Stomach (tissue), 9 donors: ENCODE data around the gene KLF16. TPM values are rescaled to one million over a fixed set of nuclear protein-coding genes. Genes with fewer than 3 reads are reported as not detected.

Experiments used
- DNase-seq, 2 donors: peaks; one replicate each; pipeline versions ENCODE4 v3.0.0 to v3.0.0-alpha.2; 2013 to 2019
- H3K27ac ChIP-seq, 5 donors: fragments of 200-600 bp in 4 of 5; sonication (generic) in 4 of 5; one replicate each; pipeline ENCODE4 v1.5.1; 2013 to 2019; ENCODE audit warnings: mild to moderate bottlenecking in 1 of 5, moderate library complexity in 1 of 5
- H3K27me3 ChIP-seq, 3 donors: fragments of 200-600 bp; sonication (generic); one replicate each; pipeline ENCODE4 v1.5.1; 2017 to 2019; ENCODE audit warnings: mixed run types in 1 of 3
- H3K36me3 ChIP-seq, 4 donors: fragments of 200-600 bp; sonication (generic); 1 replicate in 3 of 4; 2 replicates in 1 of 4; pipeline ENCODE4 v1.5.1; 2016 to 2019
- H3K4me1 ChIP-seq, 4 donors: fragments of 200-600 bp; sonication (generic); one replicate each; pipeline ENCODE4 v1.5.1; 2016 to 2019
- H3K4me3 ChIP-seq, 4 donors: fragments of 200-600 bp; sonication (generic) in 3 of 4; one replicate each; pipeline ENCODE4 v1.5.1; 2016 to 2019; ENCODE audit warnings: mild to moderate bottlenecking in 1 of 4
- H3K9me3 ChIP-seq, 4 donors: fragments of 200-600 bp; sonication (generic); one replicate each; pipeline ENCODE4 v1.5.1; 2016 to 2019
- CTCF ChIP-seq, 7 experiments: fragments of 450-650 bp in 4 of 7; fragments of 200-600 bp in 3 of 7; sonication (generic) in 3 of 7; IDR thresholded peaks; one replicate each; pipeline ENCODE4 v1.5.1; 2016 to 2019; ENCODE audit warnings: antibody characterized with exemption in 7 of 7, control low read depth in 2 of 7, mild to moderate bottlenecking in 1 of 7
- EP300 ChIP-seq: sonication (generic); formaldehyde crosslinking; IDR thresholded peaks from one replicate; pipeline ENCODE4 v1.6.1; 2017; ENCODE audit warnings: antibody characterized with exemption
- POLR2A ChIP-seq, 4 donors: fragments of 450-650 bp; IDR thresholded peaks; one replicate each; pipeline ENCODE4 v1.6.1; 2016; ENCODE audit warnings: antibody characterized with exemption in 4 of 4, control low read depth in 2 of 4, mild to moderate bottlenecking in 1 of 4, moderate library complexity in 1 of 4
- POLR2AphosphoS5 ChIP-seq, 3 donors: sonication (generic); formaldehyde crosslinking; IDR thresholded peaks; one replicate each; pipeline ENCODE4 v1.6.1; 2016; ENCODE audit warnings: antibody characterized with exemption in 3 of 3
- WGBS, 5 donors: extraction: QIAGEN DNeasy Blood & Tissue Kit in 3 of 5; methylation state at CpG; one replicate each; pipeline versions ENCODE4 v1.1.5 to v1.1.7; 2013 to 2018; 5-methylcytosine and 5-hydroxymethylcytosine counted together
- intact Hi-C: fragments of 100-400 bp; cut with DNase I; formaldehyde crosslinking; loops from one replicate; pipeline ENCODE4 v1.15.1; 2023; ENCODE audit warnings: low total_unique reads
- polyA plus RNA-seq, 3 donors: library from polyadenylated mRNA; stranded (reverse); fragments of 200-250 nt; gene quantifications; one replicate each; pipeline ENCODE4 v1.2.3, GENCODE V29; 2013
- total RNA-seq, 5 donors: library from RNA; depleted of rRNA; stranded (reverse); fragments of >200 nt; gene quantifications; one replicate each; pipeline versions ENCODE4 v1.1.0 to v1.2.3, GENCODE V29; 2014 to 2016
- donor health status: healthy with polysubstance abuse.
- donor health status: Bipolar disorder and iron deficiency.
- donor health status: healthy.

The KLF16 gene
- total and polyA plus RNA-seq, 8 donors = 3.5 to 31.9 (median 7.6) TPM; not detected in 1

- no peak overlapping the region for H3K27ac ChIP-seq
- DNase-seq = peak; percentile 81 to 92
- peaks cover 45 to 97% (median 86%) of the 10 kb centered on the region in 4 donors for H3K36me3 ChIP-seq
- no peaks in the 10 kb centered on the region for H3K27me3 ChIP-seq
- no peaks in the 10 kb centered on the region for H3K9me3 ChIP-seq
- intact Hi-C loops = loop anchor here (10.0 kb wide), 1 partner anchor 271 kb away; no protein-coding TSS in a partner anchor
- peaks cover 9 to 36% (median 23%) of the 10 kb centered on the region in 4 donors for H3K4me1 ChIP-seq
- 34 to 39% (median 34%) methylated on average over 15 of the region's 15 CpGs for WGBS, 5 donors
- TF ChIP-seq CTCF (IDR thresholded peaks at IDR 0.05) (peak in 5 of 7 experiments; percentile 86 to 96 (median 92)), POLR2A (IDR thresholded peaks at IDR 0.05) (no peak), POLR2AphosphoS5 (IDR thresholded peaks at IDR 0.05) (peak in 1 of 3 donors; percentile 21)
- H3K4me3 ChIP-seq = no peak overlapping the region
Observed at GRCh38 chr19:1825909-1826556, 37.3 kb downstream of the KLF16 start.

GRCh38 chr19:1824252-1824622, 39.1 kb downstream of the KLF16 start:
- Histone ChIP-seq H3K4me3 (no peak overlapping the region), H3K27me3 (no peaks in the 10 kb centered on the region), H3K9me3 (no peaks in the 10 kb centered on the region), H3K36me3 (peaks cover 57 to 98% (median 91%) of the 10 kb centered on the region in 4 donors), H3K4me1 (peaks cover 9 to 24% (median 18%) of the 10 kb centered on the region in 4 donors), H3K27ac (no peak overlapping the region)
- intact Hi-C loops = loop anchor here (10.0 kb wide), 1 partner anchor 269 kb away; no protein-coding TSS in a partner anchor
- no peak for DNase-seq
- TF ChIP-seq CTCF (IDR thresholded peaks at IDR 0.05) = no peak
- no peak for TF ChIP-seq EP300
- no peak for TF ChIP-seq POLR2AphosphoS5 (IDR thresholded peaks at IDR 0.05)
- TF ChIP-seq POLR2A (IDR thresholded peaks at IDR 0.05) = no peak
- WGBS, 5 donors = 61 to 71% (median 68%) methylated on average over 7 to 14 of the region's 14 CpGs

- WGBS, 5 donors = 85 to 92% (median 87%) methylated on average over 22 to 36 of the region's 36 CpGs
- peaks cover 9 to 19% (median 16%) of the 10 kb centered on the region in 4 donors for H3K4me1 ChIP-seq
- no peak overlapping the region for H3K27ac ChIP-seq
- H3K36me3 ChIP-seq = peaks cover 61 to 100% (median 94%) of the 10 kb centered on the region in 4 donors
- H3K4me3 ChIP-seq = no peak overlapping the region
- TF ChIP-seq POLR2A (IDR thresholded peaks at IDR 0.05) (no peak), POLR2AphosphoS5 (IDR thresholded peaks at IDR 0.05) (no peak), EP300 (no peak), CTCF (IDR thresholded peaks at IDR 0.05) (no peak)
- no peaks in the 10 kb centered on the region for H3K9me3 ChIP-seq
- intact Hi-C loops = loop anchor here (10.0 kb wide), 1 partner anchor 269 kb away; no protein-coding TSS in a partner anchor
- H3K27me3 ChIP-seq = no peaks in the 10 kb centered on the region
- no peak for DNase-seq
Observed at GRCh38 chr19:1823539-1824251, 39.7 kb downstream of the KLF16 start.

DNA sequence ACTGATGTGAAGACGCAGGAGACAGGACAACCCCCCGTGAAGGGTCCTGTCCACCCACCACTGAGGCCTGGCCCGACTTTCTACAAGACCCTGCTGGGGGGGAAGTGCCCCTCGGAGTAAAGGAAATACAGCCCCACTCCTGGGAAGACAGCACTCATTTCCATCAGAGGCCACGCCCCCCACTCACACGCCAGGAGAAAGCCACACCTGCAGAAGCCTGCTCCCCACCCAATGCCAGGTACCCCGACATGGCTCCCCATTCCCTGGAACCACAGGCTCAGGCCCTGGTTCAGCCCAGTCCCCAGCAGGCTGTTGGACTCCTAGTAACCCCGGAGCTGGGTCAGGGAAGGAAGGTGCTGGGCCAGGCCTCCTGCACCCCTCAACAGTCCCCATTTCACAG, 40.4 kb downstream of the KLF16 start:
- TF ChIP-seq CTCF (IDR thresholded peaks at IDR 0.05) (no peak), POLR2AphosphoS5 (IDR thresholded peaks at IDR 0.05) (no peak), EP300 (no peak), POLR2A (IDR thresholded peaks at IDR 0.05) (no peak)
- H3K27me3 ChIP-seq = no peaks in the 10 kb centered on the region
- H3K9me3 ChIP-seq = no peaks in the 10 kb centered on the region
- H3K4me1 ChIP-seq = peaks cover 9 to 18% (median 16%) of the 10 kb centered on the region in 4 donors
- WGBS, 5 donors = 78 to 94% (median 81%) methylated on average over 7 to 8 of the region's 8 CpGs
- intact Hi-C loops = loop anchor here (10.0 kb wide), 1 partner anchor 268 kb away; no protein-coding TSS in a partner anchor
- no peak overlapping the region for H3K4me3 ChIP-seq
- DNase-seq = no peak
- H3K27ac ChIP-seq = no peak overlapping the region
- H3K36me3 ChIP-seq = peaks cover 66 to 100% (median 94%) of the 10 kb centered on the region in 4 donors
